Ramos (cell line): ENCODE measurements around the gene CCDC40.

ENCODE experiments used
- in situ Hi-C: fragments of 300-500 bp; cut with MboI; formaldehyde crosslinking; loops from one replicate; pipeline ENCODE4 v1.14.3; 2022; ENCODE audit warnings: low sequenced_read_pairs; ENCODE audit not compliant: unreplicated experiment

CCDC40 gene

DNA sequence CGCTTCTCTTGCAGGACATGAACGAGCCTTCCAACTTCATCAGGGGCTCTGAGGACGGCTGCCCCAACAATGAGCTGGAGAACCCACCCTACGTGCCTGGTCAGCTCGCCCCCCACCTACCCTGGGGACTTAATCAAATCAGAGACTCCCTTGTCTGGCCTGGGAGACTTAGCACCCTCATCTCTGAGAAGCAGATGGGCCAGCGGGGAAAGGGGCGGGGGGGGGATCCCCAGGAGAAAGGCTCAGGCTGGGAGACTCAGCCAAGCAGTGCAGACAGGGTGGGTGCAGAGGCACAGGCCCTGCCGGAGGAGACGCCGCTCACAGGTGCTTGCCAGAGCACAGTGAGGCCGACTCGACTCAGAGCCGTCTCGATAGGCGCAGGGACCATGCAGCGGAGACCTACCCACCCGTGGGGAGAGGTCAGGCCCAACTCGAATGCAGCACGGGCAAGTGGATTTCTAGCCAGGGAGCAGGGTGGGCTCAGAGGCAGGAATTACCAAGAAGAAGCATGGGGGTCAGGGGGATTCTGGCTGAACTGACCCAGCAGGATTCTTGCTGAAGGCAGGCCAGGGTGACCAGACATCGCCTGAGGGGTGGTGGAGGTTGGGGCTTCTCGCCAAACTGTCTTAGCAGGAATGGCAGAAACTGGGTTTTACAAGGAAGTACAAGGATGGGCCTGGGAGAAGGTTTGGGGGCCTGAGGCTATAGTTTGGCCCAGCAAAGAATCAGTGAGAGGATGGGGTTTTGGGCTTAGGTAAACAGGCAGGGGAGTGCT, 74.7 kb downstream of the CCDC40 start:
- in situ Hi-C loops, result no loop called here

DNA sequence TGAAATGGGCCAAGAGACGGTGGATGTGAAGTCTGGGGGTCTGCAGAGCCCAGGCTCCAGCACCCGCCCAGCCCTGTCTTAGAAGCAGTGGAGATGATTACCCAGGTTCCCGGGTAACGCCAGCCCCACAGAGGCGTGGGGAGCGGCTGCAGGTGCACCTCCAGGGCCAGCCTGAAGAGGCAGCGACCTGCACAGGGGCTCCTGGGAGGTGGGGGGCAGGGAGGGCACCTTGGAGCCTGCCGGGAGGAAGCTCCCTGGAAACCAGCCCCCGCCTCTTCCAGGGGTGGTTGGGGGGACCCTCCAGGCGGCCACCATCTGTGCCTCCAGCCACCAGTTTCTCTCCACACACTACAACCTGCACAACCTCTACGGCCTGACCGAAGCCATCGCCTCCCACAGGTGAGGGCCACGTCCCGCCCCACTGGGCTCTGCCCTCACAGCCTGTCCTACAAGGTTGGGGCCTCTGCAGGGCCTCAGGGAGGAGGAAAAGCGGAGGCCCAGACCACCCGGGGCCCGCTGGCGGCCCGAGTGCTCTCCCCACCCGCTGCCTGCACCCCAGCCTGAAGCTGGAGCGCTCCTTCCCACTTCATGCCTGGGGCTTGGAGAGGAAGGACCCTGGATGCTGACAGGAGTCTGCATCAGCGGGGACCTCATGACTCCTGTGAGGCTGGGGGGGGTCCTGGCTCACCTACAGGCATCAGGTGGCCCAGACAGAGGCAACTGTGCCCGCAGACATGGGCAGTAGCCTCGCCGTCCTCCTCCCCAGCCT, 75.4 kb downstream of the CCDC40 start:
- in situ Hi-C loops, result no loop called here

DNA sequence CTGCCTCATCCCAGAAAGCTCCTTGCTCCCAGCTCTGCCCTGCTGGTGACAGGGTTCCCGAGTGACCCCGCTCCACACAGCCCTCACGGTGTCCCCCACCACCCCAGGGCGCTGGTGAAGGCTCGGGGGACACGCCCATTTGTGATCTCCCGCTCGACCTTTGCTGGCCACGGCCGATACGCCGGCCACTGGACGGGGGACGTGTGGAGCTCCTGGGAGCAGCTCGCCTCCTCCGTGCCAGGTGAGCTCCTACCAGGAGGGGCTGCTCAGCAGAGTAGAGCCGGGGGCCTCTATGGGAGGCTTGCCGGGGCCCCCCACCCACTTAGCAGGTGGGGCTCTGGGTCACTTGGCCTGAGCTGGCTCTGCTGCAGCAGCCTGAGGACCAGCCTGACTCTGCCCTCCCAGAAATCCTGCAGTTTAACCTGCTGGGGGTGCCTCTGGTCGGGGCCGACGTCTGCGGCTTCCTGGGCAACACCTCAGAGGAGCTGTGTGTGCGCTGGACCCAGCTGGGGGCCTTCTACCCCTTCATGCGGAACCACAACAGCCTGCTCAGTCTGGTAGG, 76.1 kb downstream of the CCDC40 start:
- in situ Hi-C loops, result no loop called here

DNA sequence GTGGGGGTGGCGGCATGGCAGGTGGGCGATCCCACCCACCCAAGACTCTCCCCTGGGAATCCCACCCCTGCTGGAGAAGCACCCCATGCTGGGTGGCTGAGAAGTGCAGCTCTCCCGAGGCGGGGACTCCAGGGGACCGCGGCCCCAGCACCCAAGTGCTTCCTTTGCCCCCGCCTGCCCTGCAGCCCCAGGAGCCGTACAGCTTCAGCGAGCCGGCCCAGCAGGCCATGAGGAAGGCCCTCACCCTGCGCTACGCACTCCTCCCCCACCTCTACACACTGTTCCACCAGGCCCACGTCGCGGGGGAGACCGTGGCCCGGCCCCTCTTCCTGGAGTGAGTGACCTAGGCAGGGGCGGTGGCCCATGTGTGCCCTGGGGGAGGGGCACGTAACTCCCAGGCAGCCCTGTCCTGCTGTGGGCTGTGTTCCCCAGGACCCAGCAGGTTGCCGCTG, 76.6 kb downstream of the CCDC40 start:
- in situ Hi-C loops, result no loop called here

DNA sequence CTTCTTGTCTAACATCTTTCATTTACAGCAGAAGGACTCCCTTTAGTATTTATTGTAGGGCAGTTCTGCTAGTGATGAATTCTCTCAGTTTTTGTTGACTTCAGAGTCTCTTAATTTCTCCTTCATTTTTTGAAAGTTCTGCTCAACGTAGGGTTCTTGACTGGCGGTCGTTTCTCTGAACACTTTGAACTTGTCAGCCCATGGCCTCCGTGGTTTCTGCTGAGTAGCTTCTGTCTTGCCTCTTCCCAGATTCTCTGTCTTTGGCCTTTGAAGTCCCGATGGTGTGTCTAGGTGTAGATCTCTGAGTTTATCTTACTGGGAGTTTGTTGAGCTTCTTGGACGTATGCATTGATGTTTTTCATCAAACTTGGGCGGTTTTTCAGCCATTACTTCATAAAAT, 78.3 kb downstream of the CCDC40 start:
- in situ Hi-C loops, result no loop called here

- in situ Hi-C loops, result no loop called here
Observed at GRCh38 chr17:80115159-80115558, 78.7 kb downstream of the CCDC40 start.

DNA sequence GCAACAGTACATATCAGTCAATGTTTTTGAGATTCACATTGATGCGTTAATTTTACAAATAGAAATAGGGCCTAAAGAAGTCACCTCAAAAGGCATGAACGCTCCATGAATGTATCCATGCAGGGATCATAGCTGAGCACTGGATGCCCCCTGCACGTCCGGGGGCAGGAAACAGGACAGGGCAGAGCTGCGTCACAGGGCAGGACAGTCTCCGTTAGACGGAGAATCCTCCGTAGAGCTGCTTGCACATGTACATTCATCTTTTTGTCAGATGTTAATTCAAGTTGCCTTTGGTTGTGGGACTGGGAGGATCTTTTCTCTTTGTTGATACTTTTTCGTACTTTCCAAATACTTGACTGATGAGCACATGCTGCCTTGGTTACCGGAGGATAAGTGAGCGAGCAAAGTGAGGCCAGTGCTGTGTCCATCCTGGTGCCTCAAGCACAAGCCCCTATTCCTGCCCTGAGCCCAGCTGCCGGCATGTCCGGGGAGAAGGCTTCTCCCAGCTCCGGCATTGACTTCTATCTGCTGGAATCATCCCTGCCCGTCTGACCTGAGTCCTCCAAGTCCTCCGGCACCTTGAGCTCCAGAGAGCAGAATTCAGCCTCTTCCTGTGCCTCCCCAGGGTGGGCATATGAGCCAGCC, 80.0 kb downstream of the CCDC40 start:
- in situ Hi-C loops, result no loop called here

- in situ Hi-C loops, result no loop called here
Observed at GRCh38 chr17:80116921-80117380, 80.5 kb downstream of the CCDC40 start.

- in situ Hi-C loops, result no loop called here
Observed at GRCh38 chr17:80117491-80118401, 81.3 kb downstream of the CCDC40 start.

DNA sequence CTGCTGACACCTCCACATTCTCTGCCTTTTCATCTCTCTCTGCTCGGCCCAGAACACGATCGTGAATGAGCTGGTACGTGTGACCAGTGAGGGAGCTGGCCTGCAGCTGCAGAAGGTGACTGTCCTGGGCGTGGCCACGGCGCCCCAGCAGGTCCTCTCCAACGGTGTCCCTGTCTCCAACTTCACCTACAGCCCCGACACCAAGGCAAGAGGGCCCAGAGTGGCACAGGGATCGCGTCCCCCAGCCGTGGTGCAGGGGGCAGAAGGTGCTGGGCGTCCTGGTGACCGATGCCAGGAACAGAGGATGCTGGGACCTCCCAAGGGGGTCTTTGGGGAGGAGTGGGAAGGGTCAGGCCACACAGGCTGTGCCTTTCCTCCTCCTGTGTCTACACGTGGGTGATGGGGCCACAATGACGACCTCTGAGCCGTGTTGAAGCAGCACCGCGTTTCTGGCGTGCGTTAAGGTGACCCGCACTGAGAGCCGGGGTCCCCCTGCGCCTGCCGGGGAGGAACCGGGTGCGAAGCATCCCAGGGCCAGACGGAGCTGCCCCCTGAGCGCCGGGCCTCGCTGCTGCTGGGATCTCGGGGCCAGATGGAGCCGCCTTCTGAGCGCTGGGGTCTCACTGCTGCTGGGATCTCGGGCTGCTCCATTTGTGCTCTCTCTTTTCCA, 82.3 kb downstream of the CCDC40 start:
- in situ Hi-C loops, result no loop called here

DNA sequence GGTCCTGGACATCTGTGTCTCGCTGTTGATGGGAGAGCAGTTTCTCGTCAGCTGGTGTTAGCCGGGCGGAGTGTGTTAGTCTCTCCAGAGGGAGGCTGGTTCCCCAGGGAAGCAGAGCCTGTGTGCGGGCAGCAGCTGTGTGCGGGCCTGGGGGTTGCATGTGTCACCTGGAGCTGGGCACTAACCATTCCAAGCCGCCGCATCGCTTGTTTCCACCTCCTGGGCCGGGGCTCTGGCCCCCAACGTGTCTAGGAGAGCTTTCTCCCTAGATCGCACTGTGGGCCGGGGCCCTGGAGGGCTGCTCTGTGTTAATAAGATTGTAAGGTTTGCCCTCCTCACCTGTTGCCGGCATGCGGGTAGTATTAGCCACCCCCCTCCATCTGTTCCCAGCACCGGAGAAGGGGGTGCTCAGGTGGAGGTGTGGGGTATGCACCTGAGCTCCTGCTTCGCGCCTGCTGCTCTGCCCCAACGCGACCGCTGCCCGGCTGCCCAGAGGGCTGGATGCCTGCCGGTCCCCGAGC, 82.9 kb downstream of the CCDC40 start:
- in situ Hi-C loops, result no loop called here

DNA sequence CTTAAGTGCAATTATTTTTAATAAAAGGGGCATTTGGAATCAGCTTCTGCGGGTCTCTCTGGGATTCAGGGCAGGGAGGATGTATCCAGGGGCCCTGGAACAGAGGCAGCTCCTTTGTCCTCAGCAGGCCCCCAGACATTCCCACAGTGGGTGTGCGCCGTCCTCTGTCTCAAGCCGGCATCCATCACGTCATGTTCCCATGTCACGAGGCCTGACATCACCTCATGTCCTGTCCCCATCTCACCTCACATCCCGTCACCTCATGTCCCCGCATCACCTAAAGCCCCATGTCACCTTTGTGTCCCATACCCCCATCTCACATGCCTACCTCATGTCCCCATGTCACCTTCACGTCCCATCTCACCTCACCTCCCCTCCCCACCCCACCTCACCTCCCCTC, 83.4 kb downstream of the CCDC40 start:
- in situ Hi-C loops, result no loop called here

DNA sequence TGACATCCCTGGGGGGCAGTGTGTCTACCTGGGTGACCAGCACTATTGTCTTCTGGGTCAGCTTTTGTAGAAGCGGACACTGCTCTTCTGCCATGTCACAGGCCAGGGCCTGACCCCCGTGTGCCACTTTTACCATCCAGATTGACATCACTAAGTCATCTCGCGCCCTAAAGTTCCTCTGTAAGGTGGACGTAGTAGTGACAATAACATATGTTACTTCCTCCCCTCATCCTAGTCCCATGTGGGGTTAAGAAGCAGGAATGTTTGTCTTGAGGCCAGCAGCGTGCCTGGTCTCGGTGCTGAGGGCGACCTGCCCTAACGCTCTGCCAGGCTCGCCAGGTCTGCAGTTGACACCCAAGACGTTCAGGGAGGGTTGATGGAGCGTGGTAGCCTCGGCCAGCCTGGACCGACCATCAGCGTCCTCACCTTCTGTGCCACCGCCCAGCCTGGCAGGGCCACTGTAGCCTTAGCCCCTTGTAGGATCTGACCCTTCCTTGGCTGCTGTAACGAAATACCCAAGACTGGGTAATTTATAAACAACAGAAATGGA, 85.7 kb downstream of the CCDC40 start:
- in situ Hi-C loops, result no loop called here

GRCh38 chr17:80122926-80123505, 86.6 kb downstream of the CCDC40 start:
- in situ Hi-C loops, result no loop called here

DNA sequence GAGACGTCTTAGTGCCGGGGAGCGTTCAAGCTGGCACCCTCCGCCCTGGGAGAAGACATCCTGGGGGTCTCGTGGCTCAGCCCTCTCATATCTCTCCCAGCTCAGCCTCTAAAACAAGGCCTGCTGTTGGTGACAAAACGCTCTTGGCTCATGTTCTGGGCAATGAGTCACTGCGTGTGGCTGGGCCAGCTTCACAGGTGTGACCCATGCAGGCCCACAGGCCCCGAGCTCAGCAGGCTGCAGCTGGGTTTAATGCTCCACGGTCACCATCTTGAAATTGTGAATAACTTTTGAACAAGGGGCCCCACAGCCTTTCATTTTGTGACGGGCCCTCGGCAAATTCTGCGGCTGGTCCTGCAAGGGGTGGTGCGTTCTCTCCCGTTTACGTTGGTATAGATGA, 87.3 kb downstream of the CCDC40 start:
- in situ Hi-C loops, result no loop called here

- in situ Hi-C loops, result no loop called here
Observed at GRCh38 chr17:80124351-80124981, 88.0 kb downstream of the CCDC40 start.

DNA sequence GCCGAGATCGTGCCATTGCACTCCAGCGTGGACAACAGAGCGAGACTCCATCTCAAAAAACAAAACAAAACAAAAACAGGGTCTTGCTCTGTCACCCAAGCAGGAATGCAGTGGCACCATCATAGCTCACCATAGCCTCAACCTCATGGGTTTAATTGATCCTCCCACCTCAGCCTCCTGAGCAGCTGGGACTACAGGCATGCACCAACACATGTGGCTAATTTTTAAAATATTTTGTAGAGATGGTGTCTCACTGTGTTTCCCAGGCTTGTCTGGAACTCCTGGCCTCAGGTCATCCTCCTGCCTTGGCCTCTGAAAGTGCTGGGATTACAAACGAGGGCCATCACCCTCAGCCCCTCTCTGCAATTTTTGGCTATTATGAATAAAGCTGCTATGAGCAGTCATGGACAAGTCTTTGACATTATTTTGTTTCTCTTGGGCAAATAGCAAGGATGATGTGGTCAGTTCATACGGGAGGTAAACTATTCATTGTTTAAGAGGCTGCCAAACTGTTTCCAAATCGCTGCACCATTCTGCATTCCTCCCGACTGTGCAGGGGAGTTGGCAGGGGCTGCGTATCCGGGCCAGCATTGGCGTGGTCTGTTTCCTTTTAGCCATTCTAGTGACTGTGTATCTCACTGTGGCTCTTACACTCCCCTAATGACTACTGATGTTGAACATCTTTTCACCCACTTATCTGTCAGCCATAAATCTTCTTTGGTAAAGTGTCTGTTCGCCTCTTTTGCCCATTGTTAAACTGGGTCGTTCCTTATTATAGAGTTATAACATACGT, 89.4 kb downstream of the CCDC40 start:
- in situ Hi-C loops, result no loop called here
